Common myeloid progenitor, CD34-positive (primary cell): ENCODE data around the gene ABLIM3.
A peak's percentile ranks its signal among the peaks of the same experiment; 100 is the strongest.

Source experiments
- CTCF ChIA-PET: fragments of 350-600 bp; sonication (Branson Sonifier 250); formaldehyde crosslinking; loops from one replicate; lab custom pipeline; 2021; ENCODE audit warnings: antibody characterized with exemption; lab: Charles Lee
- POLR2A ChIA-PET: fragments of 350-600 bp; sonication (Branson Sonifier 250); formaldehyde crosslinking; loops from one replicate; lab custom pipeline; 2021; ENCODE audit warnings: antibody characterized with exemption; lab: Charles Lee
- DNase-seq, 3 donors: peaks; one replicate each; pipeline versions ENCODE4 v3.0.0 to v3.0.0-alpha.2; 2013
- H3K27ac ChIP-seq, 2 experiments: 1 replicate in 1 of 2; 2 replicates in 1 of 2; pipeline ENCODE4 v1.7.0; 2013; ENCODE audit warnings: inconsistent platforms in 2 of 2, low read length in 2 of 2, mild to moderate bottlenecking in 2 of 2, low read depth in 1 of 2, moderate library complexity in 1 of 2; ENCODE audit not compliant: severe bottlenecking in 2 of 2, insufficient read depth in 1 of 2, poor library complexity in 1 of 2
- H3K27me3 ChIP-seq, 5 experiments: replicated peaks in 2 of 5; 1 replicate in 3 of 5; 2 replicates in 2 of 5; pipeline versions ENCODE4 v1.6.1 to v1.7.0; 2013; ENCODE audit warnings: low read length in 4 of 5, mild to moderate bottlenecking in 2 of 5, moderate library complexity in 2 of 5, inconsistent platforms in 1 of 5; ENCODE audit not compliant: insufficient read depth in 5 of 5, control insufficient read depth in 4 of 5
- H3K36me3 ChIP-seq, 4 experiments: 1 replicate in 2 of 4; 2 replicates in 2 of 4; pipeline versions ENCODE4 v1.6.1 to v1.7.0; 2013; ENCODE audit warnings: low read length in 3 of 4, control low read depth in 1 of 4, mild to moderate bottlenecking in 1 of 4; ENCODE audit not compliant: control insufficient read depth in 4 of 4, insufficient read depth in 4 of 4
- H3K4me1 ChIP-seq, 4 experiments: 1 replicate in 3 of 4; 2 replicates in 1 of 4; pipeline versions ENCODE4 v1.6.1 to v1.7.1; 2013; ENCODE audit warnings: low read length in 3 of 4, mild to moderate bottlenecking in 3 of 4, control low read depth in 1 of 4, inconsistent platforms in 1 of 4, moderate library complexity in 1 of 4; ENCODE audit not compliant: control insufficient read depth in 4 of 4, insufficient read depth in 4 of 4; ENCODE audit errors: control extremely low read depth in 1 of 4
- H3K4me3 ChIP-seq, 7 experiments: 1 replicate in 4 of 7; 2 replicates in 3 of 7; pipeline versions ENCODE4 v1.5.1 to v1.7.0; 2013; ENCODE audit warnings: mild to moderate bottlenecking in 7 of 7, low read length in 6 of 7, moderate library complexity in 6 of 7, inconsistent platforms in 2 of 7, low read depth in 2 of 7, control low read depth in 1 of 7; ENCODE audit not compliant: insufficient read depth in 4 of 7, control insufficient read depth in 1 of 7; ENCODE audit errors: extremely low read depth in 1 of 7
- H3K9me3 ChIP-seq, 5 experiments: 1 replicate in 4 of 5; 2 replicates in 1 of 5; pipeline versions ENCODE4 v1.6.1 to v1.7.1; 2013; ENCODE audit warnings: low read length in 4 of 5, mild to moderate bottlenecking in 2 of 5, inconsistent platforms in 1 of 5, low read depth in 1 of 5, moderate library complexity in 1 of 5; ENCODE audit not compliant: control insufficient read depth in 4 of 5, insufficient read depth in 2 of 5; ENCODE audit errors: control extremely low read depth in 1 of 5
- WGBS: methylation state at CpG from one replicate; pipeline ENCODE4 v1.1.5; 2013; ENCODE audit not compliant: insufficient coverage; 5-methylcytosine and 5-hydroxymethylcytosine counted together

Gene ABLIM3

GRCh38 chr5:149221326-149221725, 80.0 kb downstream of the ABLIM3 start:
- Histone ChIP-seq H3K4me3 (no peak overlapping the region), H3K9me3 (no peaks in the 10 kb centered on the region), H3K36me3 (no peaks in the 10 kb centered on the region), H3K27ac (no peak overlapping the region), H3K27me3 (no peaks in the 10 kb centered on the region), H3K4me1 (peaks cover 0 to 14% (median 7%) of the 10 kb centered on the region in 4 experiments)
- POLR2A ChIA-PET, result no interaction called here
- no peak for DNase-seq
- CTCF ChIA-PET, result no interaction called here
- 89% methylated on average over 1 of the region's 1 CpG for WGBS

GRCh38 chr5:149221731-149222342, 80.5 kb downstream of the ABLIM3 start:
- Histone ChIP-seq H3K4me3 (no peak overlapping the region), H3K36me3 (no peaks in the 10 kb centered on the region), H3K9me3 (no peaks in the 10 kb centered on the region), H3K27ac (no peak overlapping the region), H3K4me1 (peaks cover 0 to 12% (median 7%) of the 10 kb centered on the region in 4 experiments), H3K27me3 (no peaks in the 10 kb centered on the region)
- CTCF ChIA-PET, result interaction anchor here (0.6 to 9.6 kb wide), 3 partner anchors 35 to 81 kb away, joined by 3 to 98 read pairs (median 3); partner anchors contain the start of gene ABLIM3
- WGBS, result no CpG with 5 or more reads among the region's 4 CpGs
- POLR2A ChIA-PET, result no interaction called here
- DNase-seq, result no peak

- Histone ChIP-seq H3K4me3 (no peak overlapping the region), H3K36me3 (no peaks in the 10 kb centered on the region), H3K27me3 (no peaks in the 10 kb centered on the region), H3K9me3 (no peaks in the 10 kb centered on the region), H3K27ac (no peak overlapping the region), H3K4me1 (peaks cover 0 to 12% (median 7%) of the 10 kb centered on the region in 4 experiments)
- ChIA-PET CTCF (interaction anchor here (0.9 to 9.6 kb wide), 8 partner anchors 10 to 93 kb away, joined by 3 to 98 read pairs (median 4); partner anchors contain the start of gene ABLIM3), POLR2A (no interaction called here)
- WGBS, result 41% methylated on average over 8 of the region's 11 CpGs
- peak; percentile 43 to 83 (median 77) for DNase-seq
Observed at GRCh38 chr5:149223081-149223848, 82.0 kb downstream of the ABLIM3 start.

- Histone ChIP-seq H3K36me3 (no peaks in the 10 kb centered on the region), H3K9me3 (no peaks in the 10 kb centered on the region), H3K4me3 (no peak overlapping the region), H3K27ac (no peak overlapping the region), H3K27me3 (no peaks in the 10 kb centered on the region), H3K4me1 (peaks cover 0 to 17% (median 11%) of the 10 kb centered on the region in 4 experiments)
- whole genome bisulfite sequencing, result 97% methylated on average over 3 of the region's 5 CpGs
- no peak for DNase-seq
- ChIA-PET POLR2A (no interaction called here), CTCF (interaction anchor here (1.0 to 9.6 kb wide), 9 partner anchors 16 to 147 kb away, joined by 3 to 98 read pairs (median 3); partner anchors contain the start of gene ABLIM3)
Observed at GRCh38 chr5:149224282-149224681, 83.0 kb downstream of the ABLIM3 start.

GRCh38 chr5:149227168-149227826, 86.0 kb downstream of the ABLIM3 start:
- peaks cover 0 to 24% (median 15%) of the 10 kb centered on the region in 4 experiments for H3K4me1 ChIP-seq
- POLR2A ChIA-PET, result no interaction called here
- H3K4me3 ChIP-seq, result no peak overlapping the region
- CTCF ChIA-PET, result interaction anchor here (0.9 to 9.6 kb wide), 5 partner anchors 11 to 87 kb away, joined by 3 to 98 read pairs (median 3); partner anchors contain the start of gene ABLIM3
- H3K27ac ChIP-seq, result no peak overlapping the region
- 100% methylated on average over 1 of the region's 2 CpGs for WGBS
- no peaks in the 10 kb centered on the region for H3K27me3 ChIP-seq
- H3K9me3 ChIP-seq, result no peaks in the 10 kb centered on the region
- no peaks in the 10 kb centered on the region for H3K36me3 ChIP-seq
- peak in 2 of 3 donors; percentile 56 to 71 for DNase-seq

- H3K27me3 ChIP-seq, result no peaks in the 10 kb centered on the region
- CTCF ChIA-PET, result interaction anchor here (1.0 to 9.6 kb wide), 8 partner anchors 15 to 94 kb away, joined by 3 to 98 read pairs (median 4); partner anchors contain the start of gene ABLIM3
- DNase-seq, result peak; percentile 39 to 64 (median 63)
- no peaks in the 10 kb centered on the region for H3K9me3 ChIP-seq
- no peaks in the 10 kb centered on the region for H3K36me3 ChIP-seq
- POLR2A ChIA-PET, result no interaction called here
- H3K4me1 ChIP-seq, result peaks cover 0 to 12% (median 8%) of the 10 kb centered on the region in 4 experiments
- no peak overlapping the region for H3K4me3 ChIP-seq
- no peak overlapping the region for H3K27ac ChIP-seq
- WGBS, result 6% methylated on average over 4 of the region's 5 CpGs
Observed at GRCh38 chr5:149228618-149229297, 87.5 kb downstream of the ABLIM3 start.
